GM04504 (cell line): ENCODE data around the gene CAPN2.
A peak's percentile ranks its signal among the peaks of the same experiment; 100 is the strongest.

Experiments
- DNase-seq: peaks from one replicate; pipeline ENCODE4 v3.0.0-alpha.2; 2012; ENCODE audit warnings: low read depth

CAPN2 gene

GRCh38 chr1:223761411-223761810 is 49.1 kb downstream of the CAPN2 start:
- no peak for DNase-seq

- no peak for DNase-seq
Observed at GRCh38 chr1:223763251-223763650, 50.9 kb downstream of the CAPN2 start.

GRCh38 chr1:223763881-223764280 is 51.5 kb downstream of the CAPN2 start:
- DNase-seq = no peak

- DNase-seq = no peak
Observed at GRCh38 chr1:223765036-223765718, 52.8 kb downstream of the CAPN2 start.

GRCh38 chr1:223765719-223766340 is 53.5 kb downstream of the CAPN2 start:
- DNase-seq = no peak

- DNase-seq = no peak
Observed at GRCh38 chr1:223770621-223771315, 58.4 kb downstream of the CAPN2 start.

GRCh38 chr1:223771469-223771813 is 59.1 kb downstream of the CAPN2 start:
- no peak for DNase-seq

GRCh38 chr1:223771814-223772770 is 59.8 kb downstream of the CAPN2 start:
- peak; percentile 51 for DNase-seq

- no peak for DNase-seq
Observed at GRCh38 chr1:223772771-223773160, 60.4 kb downstream of the CAPN2 start.

GRCh38 chr1:223774134-223774814 is 61.9 kb downstream of the CAPN2 start:
- DNase-seq = no peak

GRCh38 chr1:223775054-223775453 is 62.7 kb downstream of the CAPN2 start:
- DNase-seq = peak; percentile 32

GRCh38 chr1:223775711-223776074 is 63.4 kb downstream of the CAPN2 start:
- no peak for DNase-seq

GRCh38 chr1:223776075-223776814 is 63.9 kb downstream of the CAPN2 start:
- DNase-seq = peak; percentile 46

- no peak for DNase-seq
Observed at GRCh38 chr1:223776826-223777454, 64.6 kb downstream of the CAPN2 start.

- DNase-seq = no peak
Observed at GRCh38 chr1:223780318-223780717, 68.0 kb downstream of the CAPN2 start.

- no peak for DNase-seq
Observed at GRCh38 chr1:223780949-223781348, 68.6 kb downstream of the CAPN2 start.

GRCh38 chr1:223783676-223784075 is 71.3 kb downstream of the CAPN2 start:
- DNase-seq = no peak

- DNase-seq = no peak
Observed at GRCh38 chr1:223784541-223784940, 72.2 kb downstream of the CAPN2 start.

- no peak for DNase-seq
Observed at GRCh38 chr1:223785808-223786207, 73.5 kb downstream of the CAPN2 start.

GRCh38 chr1:223788746-223789415 is 76.5 kb downstream of the CAPN2 start:
- DNase-seq = no peak
